Measurements from ENCODE around the gene ARL4D.
"Not testable (repeated sequence)": the region's sequence is repeated elsewhere in the genome, so short reads cannot be mapped to it uniquely, and the experiment has no call there.

Gene ARL4D

GRCh38 chr17:43398724-43399595 is at the start of gene ARL4D:
ARL4D (plus strand) TSS chr17:43398993; CDS start chr17:43399733, 740 bp downstream.
- peak; percentile 57 to 66 for DNase-seq (ENCODE audit: low read depth in 2 of 2, low spot score in 1 of 2)

GRCh38 chr17:43349142-43349541 is 49.7 kb upstream of the ARL4D start:
- DNase-seq (ENCODE audit: low read depth in 2 of 2, low spot score in 1 of 2): no peak

- no peak for DNase-seq (ENCODE audit: low read depth in 2 of 2, low spot score in 1 of 2)
Measured at GRCh38 chr17:43350888-43351361, 47.9 kb upstream of the ARL4D start.

GRCh38 chr17:43351691-43352090 is 47.1 kb upstream of the ARL4D start:
- no peak for DNase-seq (ENCODE audit: low read depth in 2 of 2, low spot score in 1 of 2)

- DNase-seq (ENCODE audit: low read depth in 2 of 2, low spot score in 1 of 2): no peak
Measured at GRCh38 chr17:43352579-43353331, 46.0 kb upstream of the ARL4D start.

- no peak for DNase-seq (ENCODE audit: low read depth in 2 of 2, low spot score in 1 of 2)
Measured at GRCh38 chr17:43353393-43353792, 45.4 kb upstream of the ARL4D start.

- no peak for DNase-seq (ENCODE audit: low read depth in 2 of 2, low spot score in 1 of 2)
Measured at GRCh38 chr17:43354371-43354770, 44.4 kb upstream of the ARL4D start.

GRCh38 chr17:43356450-43356849 is 42.3 kb upstream of the ARL4D start:
- DNase-seq (ENCODE audit: low read depth in 2 of 2, low spot score in 1 of 2): no peak

- DNase-seq (ENCODE audit: low read depth in 2 of 2, low spot score in 1 of 2): no peak
Measured at GRCh38 chr17:43356999-43357398, 41.8 kb upstream of the ARL4D start.

- no peak for DNase-seq (ENCODE audit: low read depth in 2 of 2, low spot score in 1 of 2)
Measured at GRCh38 chr17:43359469-43360110, 39.2 kb upstream of the ARL4D start.

- peak; percentile 55 to 59 for DNase-seq (ENCODE audit: low read depth in 2 of 2, low spot score in 1 of 2)
Measured at GRCh38 chr17:43360376-43360738, 38.4 kb upstream of the ARL4D start.

- DNase-seq (ENCODE audit: low read depth in 2 of 2, low spot score in 1 of 2): peak; percentile 70 to 84
Measured at GRCh38 chr17:43360739-43361505, 37.9 kb upstream of the ARL4D start.

GRCh38 chr17:43363181-43363925 is 35.4 kb upstream of the ARL4D start:
- DNase-seq (ENCODE audit: low read depth in 2 of 2, low spot score in 1 of 2): no peak

- no peak for DNase-seq (ENCODE audit: low read depth in 2 of 2, low spot score in 1 of 2)
Measured at GRCh38 chr17:43363926-43364285, 34.9 kb upstream of the ARL4D start.

GRCh38 chr17:43365356-43365755 is 33.4 kb upstream of the ARL4D start:
- no peak for DNase-seq (ENCODE audit: low read depth in 2 of 2, low spot score in 1 of 2)

GRCh38 chr17:43365921-43366320 is 32.9 kb upstream of the ARL4D start:
- DNase-seq (ENCODE audit: low read depth in 2 of 2, low spot score in 1 of 2): not testable (repeated sequence)

GRCh38 chr17:43366891-43367736 is 31.7 kb upstream of the ARL4D start:
- no peak for DNase-seq (ENCODE audit: low read depth in 2 of 2, low spot score in 1 of 2)

GRCh38 chr17:43367737-43368242 is 31.0 kb upstream of the ARL4D start:
- no peak for DNase-seq (ENCODE audit: low read depth in 2 of 2, low spot score in 1 of 2)

Data from stimulated activated CD8-positive, alpha-beta memory T cell treated with anti-CD3 and anti-CD28 coated beads, Interleukin-4, amount 100 ng/mL, for 4 hours (primary cell).